ENCODE results near the gene DSP. TPM values are rescaled to one million over a fixed set of nuclear protein-coding genes. Genes with fewer than 3 reads are reported as not detected.

Gene DSP
- total RNA-seq, 2 experiments from 2014 or later, result 0.06 TPM; not detected in 1

GRCh38 chr6:7542874-7543624 lies 1.6 kb downstream of the DSP start:
- no peaks in the 10 kb centered on the region for H3K9me3 ChIP-seq (ENCODE audit: low read length)
- BruUV-seq (replicated peaks), result no TSS peak
- ChIA-PET CTCF (ENCODE audit: unreplicated experiment) (no interaction called here), POLR2A (interaction anchor here (0.5 kb wide), 1 partner anchor 38 kb away, joined by 4 read pairs; no protein-coding TSS in a partner anchor)
- H3K27ac ChIP-seq (ENCODE audit: low read depth, low read length, poor library complexity, severe bottlenecking), result no peak overlapping the region
- intact Hi-C loops (cut with micrococcal nuclease; ENCODE audit: unreplicated experiment), result no loop called here
- H3K36me3 ChIP-seq (ENCODE audit: insufficient read depth, low read length), result no peaks in the 10 kb centered on the region
- H3K9me2 ChIP-seq (ENCODE audit: insufficient read depth, low read length), result no peaks in the 10 kb centered on the region
- H3K4me2 ChIP-seq (ENCODE audit: low read length), result no peak overlapping the region
- no peak overlapping the region for H3K4me3 ChIP-seq (ENCODE audit: low read depth, low read length, poor library complexity, severe bottlenecking)
- H3K4me1 ChIP-seq (ENCODE audit: insufficient read depth, low read length, poor library complexity, severe bottlenecking), result no peaks in the 10 kb centered on the region
- H3K79me2 ChIP-seq (ENCODE audit: insufficient read depth, low read depth, low read length), result no peaks in the 10 kb centered on the region
- DNase-seq (ENCODE audit: low spot score), result no peak
- H2AFZ ChIP-seq (ENCODE audit: low read length), result no peak overlapping the region
- TF ChIP-seq EZH2phosphoT487 (IDR thresholded peaks at IDR 0.05; ENCODE audit: borderline replicate concordance, low read depth, low read length) (no peak), CTCF (conservative IDR thresholded peaks at IDR 0.05; ENCODE audit: low read length) (no peak)
- H4K20me1 ChIP-seq (ENCODE audit: insufficient read depth, low read length), result no peaks in the 10 kb centered on the region

- no peaks in the 10 kb centered on the region for H4K20me1 ChIP-seq (ENCODE audit: insufficient read depth, low read length)
- H3K36me3 ChIP-seq (ENCODE audit: insufficient read depth, low read length), result no peaks in the 10 kb centered on the region
- ChIA-PET CTCF (ENCODE audit: unreplicated experiment) (no interaction called here), POLR2A (interaction anchor here (0.5 kb wide), 1 partner anchor 39 kb away, joined by 4 read pairs; no protein-coding TSS in a partner anchor)
- TF ChIP-seq CTCF (conservative IDR thresholded peaks at IDR 0.05; ENCODE audit: low read length), result no peak
- no peak for TF ChIP-seq EZH2phosphoT487 (IDR thresholded peaks at IDR 0.05; ENCODE audit: borderline replicate concordance, low read depth, low read length)
- no TSS peak for BruUV-seq (replicated peaks)
- no peaks in the 10 kb centered on the region for H3K79me2 ChIP-seq (ENCODE audit: insufficient read depth, low read depth, low read length)
- no peaks in the 10 kb centered on the region for H3K4me1 ChIP-seq (ENCODE audit: insufficient read depth, low read length, poor library complexity, severe bottlenecking)
- no peaks in the 10 kb centered on the region for H3K9me3 ChIP-seq (ENCODE audit: low read length)
- no peak overlapping the region for H3K4me2 ChIP-seq (ENCODE audit: low read length)
- no peaks in the 10 kb centered on the region for H3K9me2 ChIP-seq (ENCODE audit: insufficient read depth, low read length)
- DNase-seq (ENCODE audit: low spot score), result no peak
- H3K27ac ChIP-seq (ENCODE audit: low read depth, low read length, poor library complexity, severe bottlenecking), result no peak overlapping the region
- intact Hi-C loops (cut with micrococcal nuclease; ENCODE audit: unreplicated experiment), result no loop called here
- H3K4me3 ChIP-seq (ENCODE audit: low read depth, low read length, poor library complexity, severe bottlenecking), result no peak overlapping the region
- H2AFZ ChIP-seq (ENCODE audit: low read length), result no peak overlapping the region
Observed at GRCh38 chr6:7543789-7544424, 2.4 kb downstream of the DSP start.

GRCh38 chr6:7544597-7544996 lies 3.1 kb downstream of the DSP start:
- Histone ChIP-seq H3K4me1 (ENCODE audit: insufficient read depth, low read length, poor library complexity, severe bottlenecking) (no peaks in the 10 kb centered on the region), H3K27ac (ENCODE audit: low read depth, low read length, poor library complexity, severe bottlenecking) (no peak overlapping the region), H3K79me2 (ENCODE audit: insufficient read depth, low read depth, low read length) (no peaks in the 10 kb centered on the region), H2AFZ (ENCODE audit: low read length) (no peak overlapping the region), H3K4me2 (ENCODE audit: low read length) (no peak overlapping the region), H3K4me3 (ENCODE audit: low read depth, low read length, poor library complexity, severe bottlenecking) (no peak overlapping the region), H3K36me3 (ENCODE audit: insufficient read depth, low read length) (no peaks in the 10 kb centered on the region), H3K9me2 (ENCODE audit: insufficient read depth, low read length) (no peaks in the 10 kb centered on the region), H4K20me1 (ENCODE audit: insufficient read depth, low read length) (no peaks in the 10 kb centered on the region), H3K9me3 (ENCODE audit: low read length) (no peaks in the 10 kb centered on the region)
- BruUV-seq (replicated peaks), result no TSS peak
- ChIA-PET POLR2A (interaction anchor here (0.5 kb wide), 1 partner anchor 53 kb away, joined by 6 read pairs; no protein-coding TSS in a partner anchor), CTCF (ENCODE audit: unreplicated experiment) (no interaction called here)
- DNase-seq (ENCODE audit: low spot score), result no peak
- intact Hi-C loops (cut with micrococcal nuclease; ENCODE audit: unreplicated experiment), result no loop called here
- TF ChIP-seq CTCF (conservative IDR thresholded peaks at IDR 0.05; ENCODE audit: low read length) (no peak), EZH2phosphoT487 (IDR thresholded peaks at IDR 0.05; ENCODE audit: borderline replicate concordance, low read depth, low read length) (no peak)

Data from OCI-LY7 (cell line).